ENCODE results near the gene C1QTNF5.

GRCh38 chr11:119307974-119308373, 32.7 kb downstream of the C1QTNF5 start:
- TF ChIP-seq RAD21 (IDR thresholded peaks at IDR 0.05) = no peak
- no peak for TF ChIP-seq CTCF (IDR thresholded peaks at IDR 0.05; ENCODE audit: low read depth, low read length, missing input control)
- TF ChIP-seq HNF4G (IDR thresholded peaks at IDR 0.05) = no peak
- no peak for TF ChIP-seq GABPA (IDR thresholded peaks at IDR 0.05 in 1 of 2, conservative IDR thresholded peaks at IDR 0.05 in 1 of 2)
- no peak for TF ChIP-seq SP1 (IDR thresholded peaks at IDR 0.05)
- TF ChIP-seq YY1 (IDR thresholded peaks at IDR 0.05) = no peak
- no peak for TF ChIP-seq ZBTB33 (IDR thresholded peaks at IDR 0.05)
- no peak for TF ChIP-seq ATF3 (IDR thresholded peaks at IDR 0.05)
- TF ChIP-seq NR2F2 (IDR thresholded peaks at IDR 0.05) = no peak
- TF ChIP-seq REST (IDR thresholded peaks at IDR 0.05) = no peak
- TF ChIP-seq TAF1 (conservative IDR thresholded peaks at IDR 0.05) = no peak
